Dedifferentiated amniotic fluid mesenchymal stem cell (primary cell): ENCODE data around the gene ADD1.

ENCODE experiments used
- DNase-seq: peaks from one replicate; pipeline ENCODE4 v3.0.0-alpha.2; 2016; ENCODE audit errors: extremely low spot score

Gene ADD1

GRCh38 chr4:2820216-2820982, 23.2 kb upstream of the ADD1 start:
- no peak for DNase-seq

DNA sequence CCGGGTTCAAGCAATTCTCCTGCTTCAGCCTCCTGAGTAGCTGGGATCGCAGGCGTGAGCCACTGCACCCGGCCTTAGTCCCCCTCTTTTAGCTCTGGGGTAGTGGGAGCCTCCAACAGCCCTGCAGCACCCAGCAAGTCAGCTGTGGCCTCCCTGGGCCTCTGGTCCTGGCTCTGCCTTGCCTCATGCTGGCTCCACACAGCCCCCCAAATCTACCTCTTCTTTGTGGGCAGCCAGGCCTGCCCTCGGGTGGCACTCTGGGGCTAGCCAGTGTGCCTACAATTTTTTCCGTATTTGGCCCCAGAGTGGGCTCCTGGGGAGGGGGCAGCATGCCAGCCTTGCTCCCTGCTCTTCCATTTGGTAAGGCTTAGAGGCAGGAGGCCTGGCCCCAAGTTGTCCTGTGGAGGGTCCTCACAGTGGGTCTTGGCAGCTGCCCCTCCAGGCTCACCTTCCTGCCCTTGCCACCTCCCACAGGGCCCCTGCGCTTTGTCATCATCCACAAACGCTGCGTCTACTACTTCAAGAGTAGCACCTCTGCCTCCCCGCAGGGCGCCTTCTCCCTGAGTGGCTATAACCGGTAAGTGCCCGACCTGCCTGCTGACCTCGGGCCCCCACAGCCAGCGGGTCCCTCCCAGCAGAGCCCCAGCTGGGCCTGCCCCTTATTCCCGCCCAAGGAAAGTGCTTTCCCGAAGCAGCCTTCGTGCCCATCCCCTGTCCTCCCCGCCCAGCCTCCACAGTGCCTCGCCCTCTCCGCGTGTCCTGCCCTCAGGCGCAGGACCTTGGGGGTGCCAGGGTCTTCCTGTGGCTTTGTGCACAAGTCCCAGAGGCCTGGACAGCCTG, 21.0 kb upstream of the ADD1 start:
- no peak for DNase-seq

DNA sequence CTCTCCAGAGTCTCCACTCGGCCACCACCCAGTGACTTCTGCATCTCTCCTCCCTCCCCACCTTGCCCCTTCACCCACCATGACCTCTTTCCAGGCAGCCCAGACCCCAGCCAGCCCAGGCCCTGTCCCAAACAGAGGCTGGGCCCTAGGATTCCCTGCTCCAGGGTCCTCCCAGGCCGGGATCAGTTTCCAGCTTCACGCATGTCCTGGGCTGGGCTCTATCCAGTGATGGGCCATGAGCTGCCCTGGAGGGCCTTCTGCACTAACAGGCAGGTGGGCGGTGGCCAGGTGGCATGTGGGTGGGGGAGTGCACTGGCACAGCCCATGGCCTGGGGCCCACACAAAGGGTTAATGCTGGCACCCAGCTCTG, 20.4 kb upstream of the ADD1 start:
- DNase-seq = no peak

- DNase-seq = no peak
These were observed 19.8 kb upstream of the ADD1 start for GRCh38 chr4:2823671-2824328.

- DNase-seq = no peak
These were observed 19.3 kb upstream of the ADD1 start for GRCh38 chr4:2824329-2824835.

GRCh38 chr4:2824836-2825381, 18.7 kb upstream of the ADD1 start:
- DNase-seq = no peak

- no peak for DNase-seq
These were observed 17.9 kb upstream of the ADD1 start for GRCh38 chr4:2825740-2826139.

- DNase-seq = no peak
These were observed 16.4 kb upstream of the ADD1 start for GRCh38 chr4:2827071-2827873.

GRCh38 chr4:2827874-2828751, 15.5 kb upstream of the ADD1 start:
- DNase-seq = no peak

- no peak for DNase-seq
These were observed 14.9 kb upstream of the ADD1 start for GRCh38 chr4:2828758-2829181.

DNA sequence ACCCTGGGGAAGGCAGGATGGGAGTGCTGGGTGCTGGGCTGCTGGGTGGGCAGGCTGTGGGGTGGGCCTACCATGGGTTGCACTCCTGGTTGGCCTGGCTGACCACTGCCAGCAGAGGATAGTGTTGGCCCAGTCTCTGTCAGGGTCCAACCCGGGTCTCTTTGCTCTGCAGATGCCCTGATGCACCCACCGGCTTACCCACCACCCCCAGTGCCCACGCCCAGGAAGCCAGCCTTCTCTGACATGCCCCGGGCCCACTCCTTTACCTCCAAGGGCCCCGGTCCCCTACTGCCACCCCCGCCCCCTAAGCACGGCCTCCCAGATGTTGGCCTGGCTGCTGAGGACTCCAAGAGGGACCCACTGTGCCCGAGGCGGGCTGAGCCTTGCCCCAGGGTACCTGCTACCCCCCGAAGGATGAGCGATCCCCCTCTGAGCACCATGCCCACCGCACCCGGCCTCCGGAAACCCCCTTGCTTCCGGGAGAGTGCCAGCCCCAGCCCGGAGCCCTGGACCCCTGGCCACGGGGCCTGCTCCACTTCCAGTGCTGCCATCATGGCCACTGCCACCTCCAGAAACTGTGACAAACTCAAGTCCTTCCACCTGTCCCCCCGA, 14.2 kb upstream of the ADD1 start:
- no peak for DNase-seq

DNA sequence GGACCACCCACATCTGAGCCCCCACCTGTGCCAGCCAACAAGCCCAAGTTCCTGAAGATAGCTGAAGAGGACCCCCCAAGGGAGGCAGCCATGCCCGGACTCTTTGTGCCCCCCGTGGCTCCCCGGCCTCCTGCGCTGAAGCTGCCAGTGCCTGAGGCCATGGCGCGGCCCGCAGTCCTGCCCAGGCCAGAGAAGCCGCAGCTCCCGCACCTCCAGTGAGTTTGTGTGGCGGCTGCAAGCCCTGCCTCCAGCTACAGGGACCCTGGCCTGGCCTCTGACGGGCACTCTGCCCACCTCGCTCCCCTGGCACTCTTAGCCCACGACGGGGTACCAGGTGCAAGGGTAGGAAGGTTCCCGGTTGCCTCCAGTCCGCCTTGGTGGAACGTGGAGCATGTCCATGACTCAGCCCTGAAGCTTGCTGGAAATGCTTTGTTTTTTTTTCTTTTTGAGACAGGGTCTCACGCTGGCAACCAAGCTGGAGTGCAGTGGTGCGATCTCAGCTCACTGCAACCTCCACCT, 13.7 kb upstream of the ADD1 start:
- no peak for DNase-seq

DNA sequence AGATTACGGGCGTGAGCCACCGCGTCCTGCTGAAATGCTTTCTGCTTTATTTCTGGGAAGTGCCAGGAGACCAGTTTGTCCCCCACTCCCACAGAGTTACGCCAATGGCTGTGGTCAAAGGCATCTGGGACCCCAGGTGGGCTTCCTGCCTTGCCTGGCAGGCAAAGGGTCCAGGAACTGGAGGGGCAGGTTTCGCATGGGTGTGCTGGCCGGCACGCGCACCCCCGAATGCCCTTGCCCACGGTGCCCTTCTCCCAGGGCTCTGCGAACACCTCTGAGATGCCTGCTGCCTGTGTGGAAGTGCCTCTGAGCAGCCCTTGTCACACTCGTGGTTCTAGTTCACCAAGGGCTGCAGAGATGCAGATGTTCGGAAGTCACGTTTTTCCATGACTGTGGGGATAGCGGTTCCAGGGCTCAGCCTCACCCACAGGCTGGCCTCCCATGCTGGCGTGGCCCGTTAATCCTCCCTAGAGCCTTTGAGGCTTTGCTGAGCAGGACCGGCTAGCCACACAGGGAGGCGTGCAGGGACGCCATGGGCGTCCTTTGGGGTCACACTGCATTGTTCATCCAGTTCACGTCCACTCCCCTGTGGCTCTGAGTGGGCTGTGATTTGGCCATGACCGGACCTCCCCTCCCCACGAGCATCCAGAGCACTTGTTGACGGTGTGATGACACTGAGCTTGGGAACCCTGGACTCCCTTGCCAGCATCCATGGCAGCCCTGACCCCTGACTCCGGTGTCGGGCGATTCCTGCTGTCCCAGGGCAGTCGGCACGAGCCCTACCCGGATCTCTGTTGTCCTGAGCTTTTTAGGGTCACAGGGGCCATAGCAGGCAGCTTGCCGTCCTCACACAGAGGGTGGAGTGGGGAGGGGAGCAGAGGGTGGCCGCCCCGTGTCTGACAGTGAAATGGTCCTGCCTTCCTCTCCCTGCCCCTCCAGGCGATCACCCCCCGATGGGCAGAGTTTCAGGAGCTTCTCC, 12.7 kb upstream of the ADD1 start:
- DNase-seq = no peak

DNA sequence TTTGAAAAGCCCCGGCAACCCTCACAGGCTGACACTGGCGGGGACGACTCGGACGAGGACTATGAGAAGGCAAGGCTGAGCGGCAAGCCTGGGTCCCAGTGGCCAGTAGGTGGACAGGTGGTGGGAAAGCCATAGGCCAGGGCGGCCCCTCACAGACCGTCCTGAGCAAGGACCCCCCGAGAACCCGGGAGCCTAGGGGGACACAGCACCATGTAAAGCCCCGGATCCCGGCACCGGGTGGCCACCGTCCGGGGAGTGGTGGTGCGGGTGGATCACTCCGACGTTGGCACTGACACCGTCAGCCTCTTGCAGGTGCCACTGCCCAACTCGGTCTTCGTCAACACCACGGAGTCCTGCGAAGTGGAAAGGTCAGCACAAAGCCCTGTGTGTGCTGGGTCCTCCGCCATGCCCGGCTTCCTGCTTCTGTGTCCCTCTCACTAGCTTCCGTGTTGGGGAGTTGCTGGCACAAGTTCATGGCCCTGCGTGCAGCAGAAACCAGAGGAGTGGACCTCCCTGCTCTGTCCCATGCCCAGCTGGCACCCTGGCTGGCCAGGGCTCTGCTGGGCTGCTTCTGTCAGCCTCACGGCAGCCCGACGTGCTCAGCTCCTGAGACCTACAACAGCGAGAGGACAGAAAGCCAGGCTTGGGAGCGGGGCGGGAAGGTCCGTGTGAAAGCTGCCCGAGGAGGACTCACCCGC, 11.9 kb upstream of the ADD1 start:
- no peak for DNase-seq

DNA sequence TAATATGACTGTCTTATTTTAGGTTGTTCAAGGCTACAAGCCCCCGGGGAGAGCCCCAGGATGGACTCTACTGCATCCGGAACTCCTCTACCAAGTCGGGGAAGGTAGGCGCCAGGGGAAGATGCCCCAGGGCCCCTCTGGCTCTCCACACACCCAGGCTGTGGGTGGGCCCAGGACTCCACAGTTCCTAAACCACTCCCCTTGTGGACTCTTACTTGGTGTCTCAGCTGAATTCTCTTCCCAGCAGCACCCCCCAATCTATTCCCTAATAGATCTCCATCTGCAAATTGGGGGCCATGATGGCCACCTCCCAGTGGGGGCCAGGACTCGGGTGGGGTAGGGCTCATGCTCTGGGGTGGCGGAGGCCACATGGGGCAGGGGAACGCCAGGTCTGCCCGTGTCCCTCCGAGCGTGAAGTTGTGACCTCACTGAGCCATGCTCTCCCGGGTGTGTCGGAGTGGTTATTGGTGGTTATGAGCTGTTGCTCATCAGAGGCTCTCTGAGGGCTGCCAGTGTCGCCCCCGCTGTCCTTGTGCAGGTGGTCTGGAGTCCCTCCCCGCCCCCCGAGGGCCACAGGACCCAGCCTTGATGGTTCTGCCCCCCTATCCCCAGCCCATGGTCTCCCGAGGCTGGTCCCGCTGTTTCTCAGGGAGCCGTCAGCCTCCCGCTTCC, 11.2 kb upstream of the ADD1 start:
- no peak for DNase-seq

DNA sequence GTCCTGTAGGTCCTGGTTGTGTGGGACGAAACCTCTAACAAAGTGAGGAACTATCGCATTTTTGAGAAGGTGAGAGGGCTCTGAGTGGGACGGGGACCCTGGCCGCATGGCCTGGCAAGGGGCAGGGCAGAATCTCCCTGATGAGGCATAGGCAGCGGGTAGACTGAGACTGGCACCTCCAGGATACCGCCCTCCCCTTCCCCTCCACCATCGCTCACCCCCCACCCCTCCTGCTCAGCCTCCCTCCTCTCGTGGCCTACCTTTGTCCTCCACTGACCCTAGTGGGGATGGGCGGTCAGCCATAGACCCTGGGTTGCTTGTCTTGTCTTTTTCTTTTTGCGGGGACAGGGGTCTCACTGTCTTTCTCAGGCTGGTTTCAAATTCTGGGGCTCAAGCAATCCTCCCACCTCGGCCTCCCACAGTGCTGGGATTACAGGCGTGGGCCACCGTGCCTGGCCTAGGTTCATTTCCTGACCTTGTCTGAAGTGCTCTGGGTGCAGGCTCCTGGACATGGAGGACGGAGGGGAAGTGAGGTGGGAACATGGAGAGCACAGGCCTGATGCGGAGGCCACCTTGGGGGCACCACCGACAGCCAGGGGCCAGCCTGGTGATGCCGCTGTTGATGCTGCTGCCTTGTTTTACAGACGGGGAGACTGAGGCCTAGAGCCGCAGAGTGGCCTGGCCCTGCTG, 10.5 kb upstream of the ADD1 start:
- no peak for DNase-seq

- no peak for DNase-seq
These were observed 10.0 kb upstream of the ADD1 start for GRCh38 chr4:2833671-2834000.
